Measurements from ENCODE around the gene ARHGAP27. TPM values are rescaled to one million over a fixed set of nuclear protein-coding genes. Genes with fewer than 3 reads are reported as not detected.
A peak's percentile ranks its signal among the peaks of the same experiment; 100 is the strongest.
"Not testable (repeated sequence)": the region's sequence is repeated elsewhere in the genome, so short reads cannot be mapped to it uniquely, and the experiment has no call there.

ARHGAP27 gene, protein sequence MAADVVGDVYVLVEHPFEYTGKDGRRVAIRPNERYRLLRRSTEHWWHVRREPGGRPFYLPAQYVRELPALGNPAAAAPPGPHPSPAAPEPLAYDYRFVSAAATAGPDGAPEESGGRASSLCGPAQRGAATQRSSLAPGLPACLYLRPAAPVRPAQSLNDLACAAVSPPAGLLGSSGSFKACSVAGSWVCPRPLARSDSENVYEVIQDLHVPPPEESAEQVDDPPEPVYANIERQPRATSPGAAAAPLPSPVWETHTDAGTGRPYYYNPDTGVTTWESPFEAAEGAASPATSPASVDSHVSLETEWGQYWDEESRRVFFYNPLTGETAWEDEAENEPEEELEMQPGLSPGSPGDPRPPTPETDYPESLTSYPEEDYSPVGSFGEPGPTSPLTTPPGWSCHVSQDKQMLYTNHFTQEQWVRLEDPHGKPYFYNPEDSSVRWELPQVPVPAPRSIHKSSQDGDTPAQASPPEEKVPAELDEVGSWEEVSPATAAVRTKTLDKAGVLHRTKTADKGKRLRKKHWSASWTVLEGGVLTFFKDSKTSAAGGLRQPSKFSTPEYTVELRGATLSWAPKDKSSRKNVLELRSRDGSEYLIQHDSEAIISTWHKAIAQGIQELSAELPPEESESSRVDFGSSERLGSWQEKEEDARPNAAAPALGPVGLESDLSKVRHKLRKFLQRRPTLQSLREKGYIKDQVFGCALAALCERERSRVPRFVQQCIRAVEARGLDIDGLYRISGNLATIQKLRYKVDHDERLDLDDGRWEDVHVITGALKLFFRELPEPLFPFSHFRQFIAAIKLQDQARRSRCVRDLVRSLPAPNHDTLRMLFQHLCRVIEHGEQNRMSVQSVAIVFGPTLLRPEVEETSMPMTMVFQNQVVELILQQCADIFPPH
- total RNA-seq (2014; rRNA removed; shearing (Covaris generic); ENCODE audit: low replicate concordance) = 15.8 and 25.4 TPM in 2 replicates

DNA sequence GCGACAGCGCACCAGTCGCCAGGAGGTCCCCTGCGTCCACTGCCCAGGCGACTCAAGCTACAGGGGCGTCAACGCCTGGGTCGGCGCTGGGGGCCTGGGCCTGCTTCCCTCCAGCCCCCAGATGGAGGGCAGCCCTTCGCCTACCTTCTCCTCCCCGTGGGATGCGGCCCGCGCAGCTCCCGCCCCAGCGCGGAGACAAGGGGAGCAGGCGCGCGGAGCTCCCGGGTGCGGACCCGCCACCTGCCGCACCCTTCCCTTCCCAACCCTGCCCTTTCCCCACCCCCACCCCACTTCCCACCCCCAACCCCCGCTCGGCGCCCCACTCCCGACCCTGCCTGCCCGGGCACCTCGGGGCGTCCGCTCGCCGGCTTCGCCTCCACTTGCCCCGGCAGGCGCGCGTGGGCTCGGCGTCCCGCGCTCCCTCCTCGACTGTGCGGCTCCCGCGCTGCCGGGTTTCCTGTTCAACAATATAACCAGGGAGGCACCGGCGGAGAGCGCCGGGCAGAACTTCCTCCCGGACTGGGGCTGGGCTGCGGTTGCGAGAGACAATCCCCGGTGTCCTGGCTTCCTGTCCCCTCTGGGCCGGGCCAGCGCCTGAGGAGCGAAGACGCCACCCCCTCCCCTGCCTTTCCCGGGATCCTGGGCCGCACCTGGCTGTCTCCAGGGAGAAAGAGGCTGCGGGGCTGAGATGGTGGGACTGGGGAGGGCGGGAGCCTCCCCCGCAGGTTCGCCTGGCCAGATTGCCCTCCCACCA is at the start of gene ARHGAP27:
ARHGAP27 (minus strand) TSS at position 466 of the 754 bp plus-strand sequence. CDS start 2,591 bp downstream, outside the sequence.
- in situ Hi-C loops (cut with HindIII; ENCODE audit: low pct_unique_long_range_greater_than_20kb, low sequenced_read_pairs) = no loop called here
- no peak for DNase-seq (ENCODE audit: low read depth)

DNA sequence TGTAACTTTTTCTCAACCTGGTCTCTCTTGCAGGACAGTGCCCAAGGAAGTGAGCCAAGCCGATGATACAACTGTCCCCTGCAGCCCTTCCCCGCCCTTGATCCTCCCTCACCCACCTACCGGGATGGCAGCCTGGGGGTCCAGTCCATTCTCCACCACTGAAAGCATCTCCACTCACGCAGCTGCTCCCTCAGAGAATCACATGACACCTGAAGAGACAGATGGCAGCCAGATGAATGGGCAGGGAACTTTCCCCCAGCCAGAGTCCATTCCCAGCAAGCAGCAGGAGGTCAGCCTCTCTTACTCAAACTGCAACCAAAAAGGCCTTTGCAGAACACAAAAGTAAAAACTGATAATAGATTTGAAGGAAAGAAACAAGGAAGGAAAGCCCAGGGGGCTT is 49.6 kb upstream of the ARHGAP27 start:
- DNase-seq (ENCODE audit: low read depth); in situ Hi-C loops (cut with HindIII; ENCODE audit: low pct_unique_long_range_greater_than_20kb, low sequenced_read_pairs): not testable (repeated sequence)

DNA sequence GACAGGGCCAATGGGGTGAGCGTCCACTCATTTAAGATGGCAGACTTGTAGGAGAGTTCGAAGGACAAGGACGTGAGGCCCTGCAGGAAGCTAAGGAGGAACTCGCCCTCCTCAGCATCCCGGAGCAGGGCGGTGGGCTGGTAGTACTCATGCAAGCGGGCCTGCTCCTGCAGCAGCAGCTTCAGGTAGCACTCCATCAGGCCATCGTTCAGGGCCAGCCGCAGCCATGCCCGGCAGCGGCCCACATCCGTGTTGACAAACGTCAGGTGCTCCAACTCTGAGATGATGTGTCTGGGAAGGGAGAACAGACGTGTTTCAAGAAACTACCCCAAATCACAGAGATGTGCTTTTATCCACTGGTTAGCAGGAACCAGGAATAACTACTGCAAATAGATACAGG is 42.8 kb upstream of the ARHGAP27 start:
- in situ Hi-C loops (cut with HindIII; ENCODE audit: low pct_unique_long_range_greater_than_20kb, low sequenced_read_pairs); DNase-seq (ENCODE audit: low read depth): not testable (repeated sequence)

DNA sequence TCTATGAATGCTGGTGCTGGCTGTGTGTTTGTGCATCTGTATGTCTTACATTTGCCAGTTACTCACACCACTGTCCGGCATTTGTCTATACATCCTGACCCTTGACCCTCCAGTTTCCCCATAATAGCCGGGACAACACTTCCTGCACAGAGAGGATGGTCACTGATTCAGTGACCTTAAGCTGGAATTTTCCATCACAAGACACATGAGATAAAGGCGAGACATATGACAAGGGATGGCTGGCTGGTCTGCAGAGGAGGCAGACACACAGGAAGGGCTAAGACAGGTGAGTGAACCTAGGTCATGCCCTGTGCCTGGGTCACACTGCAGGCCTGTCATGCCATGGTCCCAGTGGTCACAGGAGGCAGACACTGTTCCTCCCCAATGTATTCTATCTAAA is 39.6 kb upstream of the ARHGAP27 start:
- DNase-seq (ENCODE audit: low read depth); in situ Hi-C loops (cut with HindIII; ENCODE audit: low pct_unique_long_range_greater_than_20kb, low sequenced_read_pairs): not testable (repeated sequence)

DNA sequence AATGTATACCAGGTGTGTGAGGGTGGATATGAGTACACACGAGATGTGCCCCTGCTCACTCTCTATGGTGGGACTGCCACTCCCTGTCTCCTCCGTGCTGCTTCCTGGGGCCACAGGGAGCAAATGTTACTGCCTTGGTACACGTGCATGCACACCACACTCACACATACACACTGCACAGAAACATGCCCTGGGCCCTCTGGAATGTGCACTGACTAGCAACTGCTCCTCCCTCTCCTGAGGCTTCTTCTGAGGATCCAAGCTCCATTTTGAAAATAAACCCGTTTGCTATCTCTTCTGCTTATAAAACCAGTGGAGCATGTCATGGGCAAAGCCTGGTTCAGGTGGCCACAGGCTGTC is 36.5 kb upstream of the ARHGAP27 start:
- DNase-seq (ENCODE audit: low read depth); in situ Hi-C loops (cut with HindIII; ENCODE audit: low pct_unique_long_range_greater_than_20kb, low sequenced_read_pairs): not testable (repeated sequence)

DNA sequence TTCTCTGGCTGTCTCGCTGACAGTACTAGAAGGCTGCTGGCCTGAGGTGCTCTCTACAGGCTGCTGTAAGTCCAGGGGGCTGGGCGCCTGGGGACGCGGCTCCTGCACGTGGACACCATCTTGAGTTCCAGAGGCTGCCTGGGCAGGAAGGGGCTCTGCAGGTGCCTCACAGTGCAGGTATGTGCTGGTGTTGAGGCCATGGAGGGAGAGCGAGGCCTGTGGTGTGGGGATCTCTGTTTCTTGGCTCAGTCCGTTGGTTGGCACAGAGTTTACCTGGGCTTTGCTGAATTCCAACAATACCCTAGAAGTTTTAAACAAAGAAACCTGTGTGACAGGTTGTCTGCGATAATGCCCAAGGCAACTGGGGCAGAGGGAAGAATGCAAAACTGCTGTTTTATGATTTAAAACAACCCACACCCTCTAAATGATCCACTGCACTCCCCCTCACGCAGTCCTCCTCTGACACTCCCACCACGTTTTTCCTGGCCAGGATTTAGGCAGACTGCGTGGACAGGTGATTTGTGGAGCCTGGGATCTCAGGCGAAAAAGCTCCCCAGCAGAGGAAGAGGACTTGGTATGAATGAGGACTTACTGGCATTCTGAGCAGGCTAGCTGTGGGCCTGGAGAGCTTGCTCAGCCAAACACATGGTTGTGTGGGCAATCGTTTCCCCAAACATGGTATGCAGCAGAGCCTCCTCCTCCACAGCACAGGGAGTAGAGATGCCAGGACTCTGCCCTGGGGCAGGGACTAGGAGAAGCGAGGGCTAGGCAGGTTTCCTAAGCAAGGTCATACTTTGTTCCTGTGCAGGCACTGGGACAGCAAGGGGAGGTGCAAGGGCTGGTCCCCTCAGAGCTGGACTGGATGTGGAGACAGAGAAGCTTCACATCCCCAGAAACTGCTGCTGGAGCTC is 35.9 kb upstream of the ARHGAP27 start:
- DNase-seq (ENCODE audit: low read depth); in situ Hi-C loops (cut with HindIII; ENCODE audit: low pct_unique_long_range_greater_than_20kb, low sequenced_read_pairs): not testable (repeated sequence)

DNA sequence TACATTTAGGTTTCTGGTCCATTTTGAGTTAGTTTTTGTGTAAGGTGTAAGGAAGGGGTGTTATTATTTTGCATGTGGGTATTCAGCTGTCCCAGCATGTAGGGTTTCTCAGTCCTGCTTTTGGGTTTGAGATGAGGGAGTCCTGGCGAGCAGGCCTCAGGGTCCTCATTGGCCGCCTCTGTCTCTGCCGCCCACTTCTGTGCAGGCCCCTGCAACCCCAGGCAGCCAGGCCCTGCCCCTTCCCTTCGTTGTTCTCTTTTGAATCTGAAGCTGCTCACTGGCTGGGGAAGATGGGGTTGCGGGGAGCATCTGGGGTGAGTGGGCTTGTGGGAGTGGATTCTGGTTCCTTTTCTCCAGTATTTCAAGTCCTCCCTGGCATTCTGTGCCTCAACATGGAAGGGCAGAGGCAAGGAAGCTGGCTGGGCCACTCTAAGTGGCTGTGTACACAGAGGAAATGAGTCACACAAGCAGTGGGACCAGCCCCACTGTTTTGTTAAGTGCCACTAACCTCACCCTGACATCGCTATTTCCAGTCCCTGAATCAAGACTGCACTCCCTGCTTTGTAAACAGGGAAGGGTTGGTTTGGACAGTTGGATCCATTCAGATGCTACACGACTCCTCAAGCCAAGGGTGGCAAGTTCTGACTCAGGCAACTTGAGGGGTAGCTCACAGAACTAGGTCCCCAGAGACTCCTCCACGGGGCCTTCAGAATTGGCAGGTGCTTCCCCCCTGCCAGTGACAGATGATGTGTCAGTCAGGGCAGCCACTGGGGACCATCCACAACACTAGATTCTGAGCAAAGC is 29.1 kb upstream of the ARHGAP27 start:
- peak; percentile 71 for DNase-seq (ENCODE audit: low read depth)
- in situ Hi-C loops (cut with HindIII; ENCODE audit: low pct_unique_long_range_greater_than_20kb, low sequenced_read_pairs) = not testable (repeated sequence)

DNA sequence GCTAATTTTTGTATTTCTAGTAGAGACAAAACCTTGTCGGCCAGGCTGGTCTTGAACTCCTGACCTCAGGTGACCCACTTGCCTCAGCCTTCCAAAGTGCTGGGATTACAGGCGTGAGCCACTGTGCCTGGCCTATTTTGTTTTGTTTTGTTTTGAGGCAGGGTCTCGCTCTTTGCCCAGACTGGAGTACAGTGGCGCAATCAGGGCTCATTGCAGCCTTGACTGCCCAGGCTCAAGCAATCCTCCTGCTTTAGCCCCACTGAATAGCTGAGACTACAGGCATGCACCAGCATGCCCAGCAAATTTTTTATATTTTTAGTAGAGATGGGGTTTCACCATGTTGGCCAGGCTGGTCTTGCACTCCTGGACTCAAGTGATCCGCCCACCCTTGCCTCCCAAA is 27.8 kb upstream of the ARHGAP27 start:
- DNase-seq (ENCODE audit: low read depth); in situ Hi-C loops (cut with HindIII; ENCODE audit: low pct_unique_long_range_greater_than_20kb, low sequenced_read_pairs): not testable (repeated sequence)

DNA sequence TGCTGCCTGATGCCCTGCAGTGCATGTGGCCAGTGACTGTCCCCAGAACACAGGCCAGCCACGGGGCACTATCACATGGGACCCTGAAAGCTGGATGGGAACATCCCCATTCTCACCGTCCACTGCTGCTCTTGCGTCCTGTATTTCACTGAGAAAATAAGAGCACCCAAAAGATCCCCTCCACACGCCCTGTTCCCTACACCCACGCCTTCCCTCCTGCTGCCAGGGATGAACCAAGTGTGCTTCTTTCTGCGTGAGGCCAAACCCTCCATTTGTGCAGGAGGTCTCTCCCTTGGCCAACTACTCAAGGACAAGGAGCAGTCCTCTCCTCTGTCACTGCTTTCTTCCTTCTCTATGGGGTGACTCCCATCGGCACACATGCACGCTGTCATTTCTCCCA is 21.7 kb upstream of the ARHGAP27 start:
- DNase-seq (ENCODE audit: low read depth); in situ Hi-C loops (cut with HindIII; ENCODE audit: low pct_unique_long_range_greater_than_20kb, low sequenced_read_pairs): not testable (repeated sequence)

DNA sequence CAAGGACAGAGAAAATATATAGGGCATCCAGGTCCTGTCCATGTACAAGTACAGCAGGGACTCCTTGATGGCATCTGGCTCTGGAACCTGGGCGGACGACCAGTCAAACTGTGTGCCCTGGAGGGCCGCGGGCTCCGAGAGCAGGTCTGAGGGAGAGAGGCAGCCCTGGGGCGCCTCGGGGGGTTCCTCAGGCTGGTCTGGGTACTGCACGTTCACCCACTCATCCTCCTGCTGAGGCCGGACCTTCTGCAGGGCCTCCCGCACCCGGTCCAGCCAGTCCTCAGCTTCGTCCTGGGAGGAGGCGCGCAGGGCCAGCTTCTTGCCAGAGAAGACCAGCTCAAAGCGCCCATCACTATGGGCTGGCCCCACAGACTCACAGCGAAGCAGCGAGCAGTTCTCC is 21.1 kb upstream of the ARHGAP27 start:
- DNase-seq (ENCODE audit: low read depth); in situ Hi-C loops (cut with HindIII; ENCODE audit: low pct_unique_long_range_greater_than_20kb, low sequenced_read_pairs): not testable (repeated sequence)

DNA sequence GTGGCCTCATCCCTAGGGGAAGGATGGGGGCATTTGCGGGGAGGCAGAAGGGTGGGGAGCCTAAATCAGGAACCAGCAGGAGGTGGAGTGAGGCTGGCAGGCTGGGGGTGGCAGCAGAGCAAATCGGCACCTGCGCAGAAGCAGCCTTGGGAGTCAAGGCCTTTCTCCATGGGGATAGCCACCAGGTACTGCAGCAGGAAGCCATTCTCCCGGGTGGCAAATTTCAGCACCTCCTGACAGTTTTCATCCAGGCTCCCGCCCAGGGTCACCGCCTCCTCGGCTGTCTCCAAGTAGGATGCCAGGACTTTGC is 20.5 kb upstream of the ARHGAP27 start:
- in situ Hi-C loops (cut with HindIII; ENCODE audit: low pct_unique_long_range_greater_than_20kb, low sequenced_read_pairs); DNase-seq (ENCODE audit: low read depth): not testable (repeated sequence)

DNA sequence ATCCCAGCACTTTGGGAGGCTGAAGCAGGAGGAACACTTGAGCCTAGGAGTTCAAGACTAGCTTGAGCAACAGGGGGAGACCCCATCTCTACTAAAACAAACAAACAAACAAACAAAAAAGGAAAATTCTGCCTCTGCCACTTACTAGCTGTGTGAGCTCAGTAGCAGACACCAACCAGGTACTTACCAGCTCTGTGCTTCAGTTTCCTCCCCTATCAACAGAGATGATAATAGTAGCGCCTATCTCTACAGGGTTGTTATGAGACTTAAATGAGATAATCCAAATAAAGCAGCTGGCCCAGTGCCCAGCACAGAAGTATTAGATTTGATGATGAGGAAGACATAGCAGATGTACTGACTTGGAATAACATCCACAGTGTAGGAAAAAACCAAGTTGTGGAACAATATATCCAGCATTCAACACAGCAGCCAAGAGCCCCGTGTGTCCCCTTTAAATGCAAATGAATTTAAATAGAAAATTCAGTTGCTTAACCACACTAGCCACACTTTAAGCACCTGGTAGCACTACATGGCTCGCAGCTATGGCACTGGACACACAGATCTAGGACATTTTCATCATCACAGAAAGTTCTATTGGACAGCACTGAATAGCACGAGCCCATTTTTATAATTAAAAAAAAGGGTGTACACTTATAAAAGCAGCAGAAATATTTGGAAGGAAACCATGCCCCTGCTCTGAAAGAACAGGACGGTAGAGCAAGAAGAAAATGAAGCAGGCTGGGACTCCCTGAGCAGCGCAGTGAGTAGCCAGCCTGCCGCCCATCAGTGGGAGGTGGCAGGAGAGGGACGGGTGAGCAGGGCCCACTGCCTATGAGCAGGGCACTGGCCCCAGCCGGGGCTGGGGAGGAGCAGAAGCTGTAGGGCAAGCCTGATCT is 19.9 kb upstream of the ARHGAP27 start:
- DNase-seq (ENCODE audit: low read depth); in situ Hi-C loops (cut with HindIII; ENCODE audit: low pct_unique_long_range_greater_than_20kb, low sequenced_read_pairs): not testable (repeated sequence)

DNA sequence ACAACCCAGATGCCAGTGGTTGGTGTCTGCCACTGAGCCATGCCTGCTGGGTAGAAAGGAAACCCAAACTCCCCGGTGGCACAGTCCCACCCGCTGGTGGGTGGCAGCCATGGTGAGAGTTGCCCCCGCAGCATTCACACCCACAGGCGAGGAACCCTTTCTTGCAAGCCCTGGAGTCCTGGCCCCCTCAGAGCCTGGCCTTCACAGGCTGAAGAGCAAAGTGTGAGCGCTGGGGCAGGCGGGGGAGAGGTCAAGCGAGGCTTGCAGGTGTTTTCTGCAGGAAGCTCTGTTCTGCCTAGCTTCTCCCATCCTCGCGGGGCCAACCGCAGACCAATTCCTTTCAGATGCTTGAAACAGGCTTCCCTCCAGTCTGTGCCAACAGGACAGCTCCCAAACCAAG is 19.0 kb upstream of the ARHGAP27 start:
- DNase-seq (ENCODE audit: low read depth); in situ Hi-C loops (cut with HindIII; ENCODE audit: low pct_unique_long_range_greater_than_20kb, low sequenced_read_pairs): not testable (repeated sequence)

DNA sequence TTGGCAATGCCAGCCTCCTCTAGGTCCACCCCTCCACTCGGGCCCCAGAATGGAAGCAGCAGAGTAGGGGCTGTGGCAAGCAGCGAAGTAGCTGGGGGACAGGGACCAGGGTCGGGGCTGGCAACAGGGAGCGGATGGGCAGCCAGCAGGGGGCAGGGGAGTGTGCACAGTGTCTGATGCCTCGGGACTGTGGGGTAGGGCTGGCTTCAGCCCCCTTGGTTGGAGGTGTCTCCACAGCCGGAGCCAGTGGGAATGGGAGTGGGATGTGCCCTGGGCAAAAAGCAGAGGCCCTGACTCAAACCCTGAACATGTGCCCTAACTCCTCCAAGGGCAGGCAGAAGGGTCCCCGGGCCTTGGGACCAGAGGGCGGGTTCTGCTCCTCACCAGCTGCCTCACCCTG is 18.5 kb upstream of the ARHGAP27 start:
- DNase-seq (ENCODE audit: low read depth) = no peak
- in situ Hi-C loops (cut with HindIII; ENCODE audit: low pct_unique_long_range_greater_than_20kb, low sequenced_read_pairs) = no loop called here

DNA sequence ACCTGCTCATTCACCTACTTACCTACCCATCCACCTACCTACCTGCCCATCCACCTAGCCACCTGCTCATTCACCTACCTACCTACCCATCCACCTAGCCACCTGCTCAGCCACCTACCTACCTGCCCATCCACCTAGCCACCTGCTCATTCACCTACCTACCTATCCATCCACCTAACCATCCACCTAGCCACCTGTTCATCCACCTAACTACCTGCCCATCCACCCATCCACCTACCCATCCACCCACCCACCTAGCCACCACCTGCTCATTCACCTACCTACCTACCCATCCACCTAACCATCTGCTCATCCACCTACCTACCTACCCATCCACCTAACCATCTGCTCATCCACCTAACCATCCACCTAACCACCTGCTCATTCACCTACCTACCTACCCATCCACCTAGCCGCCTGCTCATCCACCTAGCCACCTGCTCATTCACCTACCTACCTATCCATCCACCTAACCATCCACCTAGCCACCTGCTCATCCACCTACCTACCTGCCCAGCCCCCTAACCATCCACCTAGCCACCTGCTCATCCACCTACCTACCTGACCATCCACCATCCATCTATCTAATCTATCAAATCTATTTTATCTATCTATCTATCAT is 17.1 kb upstream of the ARHGAP27 start:
- DNase-seq (ENCODE audit: low read depth); in situ Hi-C loops (cut with HindIII; ENCODE audit: low pct_unique_long_range_greater_than_20kb, low sequenced_read_pairs): not testable (repeated sequence)
